K562 (cell line): Measurements from ENCODE around the gene FBXO10. TPM values are rescaled to one million over a fixed set of nuclear protein-coding genes. Genes with fewer than 3 reads are reported as not detected.
A peak's percentile ranks its signal among the peaks of the same experiment; 100 is the strongest.

Experiments
- CBFA2T2 ChIP-seq: fragments of 450-650 bp; conservative IDR thresholded peaks from 2 replicates; pipeline ENCODE4 v1.6.1; 2017; ENCODE audit warnings: mild to moderate bottlenecking
- CREB5 ChIP-seq: fragments of 250-450 bp; sonication (Bioruptor Pico); IDR thresholded peaks from 2 replicates; pipeline ENCODE4 v1.5.0; 2020; ENCODE audit warnings: mild to moderate bottlenecking
- E2F1 ChIP-seq: sonication (generic); formaldehyde crosslinking; IDR thresholded peaks from 2 replicates; pipeline ENCODE4 v1.8.1; 2023; ENCODE audit warnings: mild to moderate bottlenecking, missing genetic modification reagents, moderate library complexity
- FOXA3 ChIP-seq, 2 experiments: fragments of 450-650 bp in 1 of 2; sonication (generic) in 1 of 2; formaldehyde crosslinking; IDR thresholded peaks in 1 of 2; conservative IDR thresholded peaks in 1 of 2; 2 replicates each; pipeline versions ENCODE4 v1.4.0 to v1.8.0; 2020 to 2022; ENCODE audit warnings: mild to moderate bottlenecking in 2 of 2, missing genetic modification reagents in 1 of 2
- FOXM1 ChIP-seq, 2 experiments: fragments of 450-650 bp in 1 of 2; sonication (generic) in 1 of 2; formaldehyde crosslinking in 1 of 2; IDR thresholded peaks; 2 replicates each; pipeline versions ENCODE4 v1.6.1 to v1.9.0; 2017 to 2022; ENCODE audit warnings: low read depth in 2 of 2, mild to moderate bottlenecking in 2 of 2, missing genetic modification reagents in 1 of 2, moderate library complexity in 1 of 2
- GTF2E2 ChIP-seq: fragments of 200-800 bp; sonication (Bioruptor generic); IDR thresholded peaks from 2 replicates; pipeline ENCODE4 v1.6.1; 2016; ENCODE audit warnings: missing genetic modification characterization, missing compliant biosample characterization
- HDAC1 ChIP-seq, 2 experiments: fragments of 450-650 bp; IDR thresholded peaks; 2 replicates each; pipeline ENCODE4 v1.6.1; 2016 to 2017; ENCODE audit warnings: inconsistent platforms in 1 of 2, mild to moderate bottlenecking in 1 of 2, moderate library complexity in 1 of 2
- KLF10 ChIP-seq: fragments of 250-450 bp; sonication (Bioruptor Pico); IDR thresholded peaks from 2 replicates; pipeline ENCODE4 v1.6.1; 2021; ENCODE audit warnings: matching md5 sums
- KLF6 ChIP-seq: fragments of 250-450 bp; sonication (Bioruptor Pico); IDR thresholded peaks from 2 replicates; pipeline ENCODE4 v1.4.0; 2020; ENCODE audit warnings: mild to moderate bottlenecking, moderate library complexity, borderline replicate concordance
- MEIS2 ChIP-seq: fragments of 450-650 bp; IDR thresholded peaks from 2 replicates; pipeline ENCODE4 v1.6.1; 2014; ENCODE audit warnings: mild to moderate bottlenecking; ENCODE audit not compliant: partially characterized antibody
- NFRKB ChIP-seq: fragments of 450-650 bp; IDR thresholded peaks from 2 replicates; pipeline ENCODE4 v1.6.1; 2016; ENCODE audit warnings: low read depth
- NR2C2 ChIP-seq, 2 experiments: fragments of 200-800 bp in 1 of 2; sonication (Bioruptor generic) in 1 of 2; sonication (generic) in 1 of 2; formaldehyde crosslinking in 1 of 2; IDR thresholded peaks; 2 replicates each; pipeline versions ENCODE4 v1.6.1 to v1.8.0; 2016 to 2022; ENCODE audit warnings: mild to moderate bottlenecking in 1 of 2, missing compliant biosample characterization in 1 of 2, missing genetic modification characterization in 1 of 2, missing genetic modification reagents in 1 of 2
- SIX5 ChIP-seq, 2 experiments: IDR thresholded peaks; 2 replicates each; pipeline ENCODE4 v1.6.1; 2011; ENCODE audit warnings: low read length in 2 of 2, borderline replicate concordance in 1 of 2, low read depth in 1 of 2, mild to moderate bottlenecking in 1 of 2, moderate library complexity in 1 of 2; ENCODE audit not compliant: insufficient read depth in 1 of 2
- SMAD1 ChIP-seq: fragments of 150-350 bp; IDR thresholded peaks from 2 replicates; pipeline ENCODE4 v1.6.1; 2014; ENCODE audit warnings: low read length, low read depth; ENCODE audit not compliant: partially characterized antibody
- TAF1 ChIP-seq: IDR thresholded peaks from 2 replicates; pipeline ENCODE4 v1.6.1; 2011; ENCODE audit warnings: mild to moderate bottlenecking, low read length, moderate library complexity; ENCODE audit not compliant: insufficient read depth, control insufficient read depth, severe bottlenecking; ENCODE audit errors: extremely low read depth
- TBP ChIP-seq: optimal IDR thresholded peaks from 2 replicates; pipeline ENCODE3; 2011; ENCODE audit warnings: low read depth, low read length, improper control_type of control experiment
- TEAD1 ChIP-seq, 2 experiments: fragments of 450-650 bp in 1 of 2; sonication (generic) in 1 of 2; formaldehyde crosslinking; IDR thresholded peaks; 2 replicates each; pipeline versions ENCODE4 v1.4.0 to v1.8.0; 2020 to 2022; ENCODE audit warnings: mild to moderate bottlenecking in 2 of 2, missing genetic modification reagents in 1 of 2
- TOE1 ChIP-seq, 2 experiments: fragments of 450-650 bp in 1 of 2; sonication (generic) in 1 of 2; formaldehyde crosslinking in 1 of 2; IDR thresholded peaks; 2 replicates each; pipeline versions ENCODE4 v1.7.1 to v1.8.0; 2016 to 2022; ENCODE audit warnings: borderline replicate concordance in 2 of 2, mild to moderate bottlenecking in 2 of 2, antibody characterized with exemption in 1 of 2, inconsistent platforms in 1 of 2, low read depth in 1 of 2, missing genetic modification reagents in 1 of 2, moderate library complexity in 1 of 2
- ZBTB7A ChIP-seq: IDR thresholded peaks from 2 replicates; pipeline ENCODE4 v1.6.1; 2011; ENCODE audit warnings: low read depth, mild to moderate bottlenecking, low read length, moderate library complexity, borderline replicate concordance; ENCODE audit not compliant: control insufficient read depth
- ZNF146 ChIP-seq: IDR thresholded peaks from one replicate; pipeline ENCODE4 v1.6.1; 2018; ENCODE audit warnings: missing compliant biosample characterization; ENCODE audit not compliant: unreplicated experiment
- ZNF24 ChIP-seq: fragments of 450-650 bp; IDR thresholded peaks from 2 replicates; pipeline ENCODE4 v1.6.1; 2016
- ZNF274 ChIP-seq: IDR thresholded peaks from 2 replicates; pipeline ENCODE4 v1.6.1; 2011; ENCODE audit warnings: low read depth, mild to moderate bottlenecking, low read length, moderate library complexity, borderline replicate concordance
- ZNF77 ChIP-seq: fragments of 250-450 bp; sonication (Bioruptor Pico); IDR thresholded peaks from 2 replicates; pipeline ENCODE4 v1.5.0; 2020
- polyA plus RNA-seq, 8 experiments: library from polyadenylated mRNA; depleted of rRNA in 4 of 8; stranded (reverse) in 5 of 8; unstranded in 3 of 8; fragments of >200 nt; fragmentation: Nextera tagmentation in 2 of 8; fragmentation: Illumina TruSeq in 1 of 8; extraction: Ambion mirVana in 2 of 8; extraction: Trizol in 1 of 8; gene quantifications; 2 replicates each; pipeline versions ENCODE4 v1.2.1 to v1.2.3, GENCODE V29; 2011 to 2014; ENCODE audit warnings: inconsistent platforms in 1 of 8, missing spikeins in 1 of 8
- total RNA-seq, 7 experiments: library from RNA; depleted of rRNA in 6 of 7; stranded (reverse); fragments of >200 nt in 6 of 7; fragmentation: Illumina TruSeq in 2 of 7; extraction: Trizol in 2 of 7; gene quantifications; 2 replicates each; pipeline versions ENCODE4 v1.2.1 to v1.2.3, GENCODE V29; 2011 to 2021; ENCODE audit warnings: low replicate concordance in 1 of 7

FBXO10 gene
- total and polyA plus RNA-seq, 9 of the 15 experiments (the other 6 are each of a cell fraction or from before 2014, with no cell fraction given), result 0.84 to 9.9 (median 6.0) TPM

- TF ChIP-seq CREB5 (CRISPR knock-in tag), result no peak
- peak; percentile 5 for TF ChIP-seq TBP
- TF ChIP-seq NR2C2 (CRISPR knock-in tag; IDR thresholded peaks at IDR 0.05), result no peak
- TF ChIP-seq NR2C2 (tag; IDR thresholded peaks at IDR 0.05), result no peak
- TF ChIP-seq GTF2E2 (tag), result no peak
- peak; percentile 25 for TF ChIP-seq TAF1
- TF ChIP-seq HDAC1 (IDR thresholded peaks at IDR 0.05), result peak in 1 of 2 experiments; percentile 93; a peak in 2 of 4 replicates
- TF ChIP-seq KLF10, result no peak
- no peak for TF ChIP-seq TOE1 (IDR thresholded peaks at IDR 0.05; ENCODE audit: borderline replicate concordance)
- peak; percentile 59; the same call in 1 of the 2 replicates for TF ChIP-seq TOE1 (CRISPR knock-in tag; IDR thresholded peaks at IDR 0.05; ENCODE audit: borderline replicate concordance, low read depth)
- TF ChIP-seq SIX5 (IDR thresholded peaks at IDR 0.05; ENCODE audit: borderline replicate concordance in 1 of 2, insufficient read depth in 1 of 2, low read depth in 1 of 2, low read length in 2 of 2), result no peak
- TF ChIP-seq KLF6 (CRISPR knock-in tag), result no peak
- TF ChIP-seq CBFA2T2, result no peak
- TF ChIP-seq ZNF146 (CRISPR knock-in tag), result no peak
- TF ChIP-seq ZNF77 (CRISPR knock-in tag), result no peak
- TF ChIP-seq SMAD1, result no peak
- no peak for TF ChIP-seq ZNF24
- peak; percentile 86; the same call in 1 of the 2 replicates for TF ChIP-seq ZBTB7A
- peak in 1 of 2 experiments; percentile 82; a peak in 2 of 4 replicates for TF ChIP-seq TEAD1 (CRISPR knock-in tag; IDR thresholded peaks at IDR 0.05)
- TF ChIP-seq FOXM1 (IDR thresholded peaks at IDR 0.05; ENCODE audit: low read depth), result no peak
- peak; percentile 84; the same call in 1 of the 2 replicates for TF ChIP-seq FOXM1 (CRISPR knock-in tag; IDR thresholded peaks at IDR 0.05; ENCODE audit: low read depth)
- TF ChIP-seq ZNF274, result no peak
- peak; percentile 80; the same call in 1 of the 2 replicates for TF ChIP-seq E2F1 (CRISPR knock-in tag)
- TF ChIP-seq MEIS2, result peak; percentile 48
- peak; percentile 40; the same call in 1 of the 2 replicates for TF ChIP-seq NFRKB
- peak in 1 of 2 experiments; percentile 83; a peak in 1 of 4 replicates for TF ChIP-seq FOXA3 (CRISPR knock-in tag; conservative IDR thresholded peaks at IDR 0.05 in 1 of 2, IDR thresholded peaks at IDR 0.05 in 1 of 2)
Measured at GRCh38 chr9:37464426-37465248, 111.5 kb downstream of the FBXO10 start (continued).
